ENCODE results near the gene ACIN1. TPM values are rescaled to one million over a fixed set of nuclear protein-coding genes. Genes with fewer than 3 reads are reported as not detected.

ACIN1 gene
- polyA plus RNA-seq, 1 experiment, result 123 TPM

DNA sequence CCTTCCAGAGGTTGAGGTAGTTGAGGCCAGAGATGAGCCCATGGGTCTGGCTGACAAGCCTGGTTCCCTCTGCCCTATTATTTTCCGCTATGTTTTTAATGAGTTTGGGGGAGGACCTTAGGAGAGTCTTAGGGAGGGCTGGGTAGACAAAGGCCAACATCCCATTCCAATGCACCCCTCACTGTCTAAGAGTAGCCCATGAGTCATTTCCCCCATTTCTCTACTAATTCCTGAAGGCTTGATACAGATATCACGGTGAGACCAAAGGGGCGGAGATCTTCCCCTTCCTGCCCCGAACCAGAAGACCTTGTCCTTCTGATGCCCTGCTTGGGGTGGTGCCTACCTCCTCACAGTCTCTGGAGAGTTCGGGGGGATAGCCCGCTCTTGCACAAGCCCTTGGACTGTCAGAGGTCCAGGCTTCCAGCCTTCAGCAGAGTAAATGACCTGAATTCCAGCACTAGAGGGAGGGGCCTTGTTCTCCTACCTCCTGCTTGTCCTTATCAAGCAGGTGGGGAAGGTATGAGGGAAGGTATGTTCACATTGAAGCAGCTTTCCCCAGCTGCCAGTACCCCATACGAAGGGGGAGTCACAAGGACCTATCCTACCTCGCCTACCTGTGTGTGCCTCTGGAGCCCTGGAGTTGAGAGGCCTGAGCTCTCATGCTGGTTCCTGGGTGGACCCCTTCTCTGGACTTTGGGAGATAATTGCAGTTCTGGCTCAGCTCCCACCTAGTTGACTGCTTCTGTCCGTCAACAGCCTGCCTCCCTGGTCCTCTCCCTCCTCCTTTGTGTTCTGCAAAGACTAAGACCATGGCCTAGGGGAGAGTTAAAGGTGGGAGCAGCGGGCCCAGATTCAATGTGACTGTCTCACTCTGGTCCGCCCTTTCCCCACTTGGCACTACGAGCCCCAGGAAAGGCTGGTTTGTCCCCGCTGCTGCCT, 49.2 kb downstream of the ACIN1 start:
- ChIA-PET CTCF (interaction anchor here (0.6 kb wide), 1 partner anchor 50 kb away, joined by 3 read pairs; no protein-coding TSS in a partner anchor), POLR2A (no interaction called here)
- no peak for DNase-seq (ENCODE audit: low read depth)
- H3K27me3 ChIP-seq (ENCODE audit: control insufficient read depth, insufficient read depth, low read length), result no peaks in the 10 kb centered on the region
- no peak overlapping the region for H3K4me3 ChIP-seq (ENCODE audit: low read depth, low read length)
- H3K36me3 ChIP-seq (ENCODE audit: control insufficient read depth, insufficient read depth, low read length), result peaks cover 3% of the 10 kb centered on the region; the same call in 1 of the 2 replicates
- TF ChIP-seq, protein P1, sequence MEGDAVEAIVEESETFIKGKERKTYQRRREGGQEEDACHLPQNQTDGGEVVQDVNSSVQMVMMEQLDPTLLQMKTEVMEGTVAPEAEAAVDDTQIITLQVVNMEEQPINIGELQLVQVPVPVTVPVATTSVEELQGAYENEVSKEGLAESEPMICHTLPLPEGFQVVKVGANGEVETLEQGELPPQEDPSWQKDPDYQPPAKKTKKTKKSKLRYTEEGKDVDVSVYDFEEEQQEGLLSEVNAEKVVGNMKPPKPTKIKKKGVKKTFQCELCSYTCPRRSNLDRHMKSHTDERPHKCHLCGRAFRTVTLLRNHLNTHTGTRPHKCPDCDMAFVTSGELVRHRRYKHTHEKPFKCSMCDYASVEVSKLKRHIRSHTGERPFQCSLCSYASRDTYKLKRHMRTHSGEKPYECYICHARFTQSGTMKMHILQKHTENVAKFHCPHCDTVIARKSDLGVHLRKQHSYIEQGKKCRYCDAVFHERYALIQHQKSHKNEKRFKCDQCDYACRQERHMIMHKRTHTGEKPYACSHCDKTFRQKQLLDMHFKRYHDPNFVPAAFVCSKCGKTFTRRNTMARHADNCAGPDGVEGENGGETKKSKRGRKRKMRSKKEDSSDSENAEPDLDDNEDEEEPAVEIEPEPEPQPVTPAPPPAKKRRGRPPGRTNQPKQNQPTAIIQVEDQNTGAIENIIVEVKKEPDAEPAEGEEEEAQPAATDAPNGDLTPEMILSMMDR (IDR thresholded peaks at IDR 0.05; ENCODE audit: insufficient read depth, low read depth, low read length), result no peak

DNA sequence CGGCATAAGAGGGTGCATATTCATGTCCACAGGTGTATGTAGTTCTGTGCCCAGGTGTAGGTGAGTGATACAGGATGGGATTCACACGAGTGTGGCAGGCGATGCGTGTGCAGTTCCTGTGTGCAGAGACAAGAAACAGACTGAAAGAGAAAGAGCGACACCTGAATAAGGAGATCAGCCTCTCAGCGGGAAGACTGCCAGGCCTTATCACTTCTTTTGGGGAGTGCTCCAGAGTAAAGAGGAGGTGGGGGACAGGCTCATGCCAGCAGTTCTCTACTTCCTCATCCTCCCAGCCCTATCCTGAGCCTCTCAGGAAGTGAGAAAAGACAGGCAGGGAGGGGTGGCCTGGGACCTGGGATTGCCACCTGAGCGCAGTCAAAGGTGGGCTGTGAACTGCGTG, 50.1 kb downstream of the ACIN1 start:
- DNase-seq (ENCODE audit: low read depth), result no peak
- TF ChIP-seq, protein P1 (IDR thresholded peaks at IDR 0.05; ENCODE audit: insufficient read depth, low read depth, low read length), result no peak
- H3K27me3 ChIP-seq (ENCODE audit: control insufficient read depth, insufficient read depth, low read length), result no peaks in the 10 kb centered on the region
- H3K4me3 ChIP-seq (ENCODE audit: low read depth, low read length), result no peak overlapping the region
- peaks cover 3% of the 10 kb centered on the region; the same call in 1 of the 2 replicates for H3K36me3 ChIP-seq (ENCODE audit: control insufficient read depth, insufficient read depth, low read length)
- ChIA-PET POLR2A (no interaction called here), CTCF (interaction anchor here (1.5 to 3.2 kb wide), 4 partner anchors 11 to 58 kb away, joined by 3 to 13 read pairs (median 6); no protein-coding TSS in a partner anchor)

GRCh38 chr14:23043754-23044153, 51.2 kb downstream of the ACIN1 start:
- CTCF ChIA-PET, result interaction anchor here (0.6 to 3.2 kb wide), 6 partner anchors 12 to 67 kb away, joined by 3 to 13 read pairs (median 4); no protein-coding TSS in a partner anchor
- DNase-seq (ENCODE audit: low read depth), result no peak
- POLR2A ChIA-PET, result no interaction called here

GRCh38 chr14:23043145-23043544, 51.8 kb downstream of the ACIN1 start:
- ChIA-PET POLR2A (no interaction called here), CTCF (interaction anchor here (0.6 to 3.2 kb wide), 7 partner anchors 8 to 66 kb away, joined by 3 to 13 read pairs (median 3); no protein-coding TSS in a partner anchor)
- H3K4me3 ChIP-seq (ENCODE audit: low read depth, low read length), result no peak overlapping the region
- H3K36me3 ChIP-seq (ENCODE audit: control insufficient read depth, insufficient read depth, low read length), result no peaks in the 10 kb centered on the region
- no peaks in the 10 kb centered on the region for H3K27me3 ChIP-seq (ENCODE audit: control insufficient read depth, insufficient read depth, low read length)
- DNase-seq (ENCODE audit: low read depth), result no peak
- TF ChIP-seq, protein P1 (IDR thresholded peaks at IDR 0.05; ENCODE audit: insufficient read depth, low read depth, low read length), result no peak

More at GRCh38 chr14:23043754-23044153, 51.2 kb downstream of the ACIN1 start:
- no peaks in the 10 kb centered on the region for H3K27me3 ChIP-seq (ENCODE audit: control insufficient read depth, insufficient read depth, low read length)
- TF ChIP-seq, protein P1 (IDR thresholded peaks at IDR 0.05; ENCODE audit: insufficient read depth, low read depth, low read length), result no peak
- no peaks in the 10 kb centered on the region for H3K36me3 ChIP-seq (ENCODE audit: control insufficient read depth, insufficient read depth, low read length)
- no peak overlapping the region for H3K4me3 ChIP-seq (ENCODE audit: low read depth, low read length)

All from BJ (cell line).